DND-41 (cell line): ENCODE data around the gene FGFR2.

Experiments used
- ATAC-seq: fragments of 200-7000 bp; cut with Tn5 transposase; 3 replicates; pipeline ENCODE4 v1.9.1; 2021; ENCODE audit warnings: low read depth; ENCODE audit not compliant: insufficient read depth
- DNase-seq: peaks from one replicate; pipeline ENCODE4 v3.0.0-alpha.2; 2020
- H2AFZ ChIP-seq: 2 replicates; pipeline ENCODE4 v1.6.0; 2012; ENCODE audit warnings: low read depth, low read length
- H3K27ac ChIP-seq: 2 replicates; pipeline ENCODE4 v1.5.1; 2012; ENCODE audit warnings: low read length, inconsistent platforms
- H3K27me3 ChIP-seq: fragments of 200-600 bp; sonication (generic); 2 replicates; pipeline ENCODE4 v1.6.0; 2012; ENCODE audit warnings: low read length, mild to moderate bottlenecking, inconsistent platforms; ENCODE audit not compliant: insufficient read depth, poor library complexity
- H3K36me3 ChIP-seq: 2 replicates; pipeline ENCODE4 v1.5.1; 2012; ENCODE audit warnings: low read length, inconsistent platforms; ENCODE audit not compliant: insufficient read depth
- H3K4me1 ChIP-seq: 2 replicates; pipeline ENCODE4 v1.5.1; 2012; ENCODE audit warnings: mild to moderate bottlenecking, low read length; ENCODE audit not compliant: insufficient read depth
- H3K4me2 ChIP-seq: 2 replicates; pipeline ENCODE4 v1.6.0; 2012; ENCODE audit warnings: mild to moderate bottlenecking, moderate library complexity, low read length, inconsistent platforms; ENCODE audit not compliant: insufficient read depth
- H3K4me3 ChIP-seq, 2 experiments: fragments of 200-600 bp in 1 of 2; shearing (Covaris generic) in 1 of 2; 2 replicates each; pipeline ENCODE4 v1.5.1; 2012 to 2016; ENCODE audit warnings: inconsistent platforms in 2 of 2, low read length in 2 of 2, mild to moderate bottlenecking in 2 of 2, low read depth in 1 of 2, moderate library complexity in 1 of 2
- H3K79me2 ChIP-seq: 2 replicates; pipeline ENCODE4 v1.6.0; 2012; ENCODE audit warnings: low read length, inconsistent platforms; ENCODE audit not compliant: insufficient read depth
- H3K9ac ChIP-seq: 2 replicates; pipeline ENCODE4 v1.6.0; 2012; ENCODE audit warnings: low read depth, mild to moderate bottlenecking, inconsistent platforms, low read length, moderate library complexity
- H3K9me3 ChIP-seq: 2 replicates; pipeline ENCODE4 v1.5.1; 2012; ENCODE audit warnings: low read length, moderate library complexity, mild to moderate bottlenecking, inconsistent platforms; ENCODE audit not compliant: insufficient read depth, severe bottlenecking
- H4K20me1 ChIP-seq: 2 replicates; pipeline ENCODE4 v1.6.0; 2012; ENCODE audit warnings: low read length; ENCODE audit not compliant: insufficient read depth
- EZH2 ChIP-seq: IDR thresholded peaks from 3 replicates; pipeline ENCODE4 v1.6.1; 2012; ENCODE audit warnings: borderline replicate concordance, low read depth, mild to moderate bottlenecking, moderate library complexity, low read length, inconsistent platforms; ENCODE audit not compliant: severe bottlenecking
- TF ChIP-seq, protein P1 (sequence below): IDR thresholded peaks from 2 replicates; pipeline ENCODE4 v1.5.1; 2012; ENCODE audit warnings: borderline replicate concordance, low read length, moderate library complexity, mild to moderate bottlenecking; ENCODE audit not compliant: poor library complexity, severe bottlenecking; ENCODE audit errors: extremely low read depth

FGFR2 gene

GRCh38 chr10:121539786-121540185 is 58.5 kb downstream of the FGFR2 start:
- no peak for DNase-seq

DNA sequence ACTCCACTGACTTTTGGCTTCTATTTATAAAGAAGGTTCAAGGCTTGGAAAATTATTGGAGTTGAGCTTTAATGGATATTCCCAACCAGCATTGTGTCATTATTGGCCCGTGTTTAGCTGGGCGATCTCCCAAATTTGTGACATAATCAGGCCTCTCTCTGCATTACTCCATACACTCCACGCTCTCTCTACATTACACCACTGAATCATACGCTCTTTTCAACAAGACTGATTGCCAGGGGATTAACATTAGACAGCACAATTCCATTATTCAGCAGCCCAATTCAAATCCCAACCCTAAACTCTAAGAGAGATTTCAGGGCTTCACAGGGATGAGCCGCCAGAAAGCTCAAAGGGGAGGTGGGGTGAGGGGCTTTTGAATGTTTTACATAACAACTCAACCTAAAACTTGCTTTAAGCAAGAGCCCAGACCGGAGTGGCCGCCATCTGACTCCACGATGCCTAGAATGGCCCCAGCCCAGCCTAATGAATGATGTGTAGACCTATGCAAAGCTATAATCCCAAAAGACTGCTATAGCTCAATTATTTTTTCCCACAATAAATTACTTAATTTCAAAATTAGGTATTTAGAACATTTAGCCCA is 61.8 kb downstream of the FGFR2 start:
- no peaks in the 10 kb centered on the region for H3K36me3 ChIP-seq
- no peak for TF ChIP-seq EZH2
- TF ChIP-seq, protein P1, sequence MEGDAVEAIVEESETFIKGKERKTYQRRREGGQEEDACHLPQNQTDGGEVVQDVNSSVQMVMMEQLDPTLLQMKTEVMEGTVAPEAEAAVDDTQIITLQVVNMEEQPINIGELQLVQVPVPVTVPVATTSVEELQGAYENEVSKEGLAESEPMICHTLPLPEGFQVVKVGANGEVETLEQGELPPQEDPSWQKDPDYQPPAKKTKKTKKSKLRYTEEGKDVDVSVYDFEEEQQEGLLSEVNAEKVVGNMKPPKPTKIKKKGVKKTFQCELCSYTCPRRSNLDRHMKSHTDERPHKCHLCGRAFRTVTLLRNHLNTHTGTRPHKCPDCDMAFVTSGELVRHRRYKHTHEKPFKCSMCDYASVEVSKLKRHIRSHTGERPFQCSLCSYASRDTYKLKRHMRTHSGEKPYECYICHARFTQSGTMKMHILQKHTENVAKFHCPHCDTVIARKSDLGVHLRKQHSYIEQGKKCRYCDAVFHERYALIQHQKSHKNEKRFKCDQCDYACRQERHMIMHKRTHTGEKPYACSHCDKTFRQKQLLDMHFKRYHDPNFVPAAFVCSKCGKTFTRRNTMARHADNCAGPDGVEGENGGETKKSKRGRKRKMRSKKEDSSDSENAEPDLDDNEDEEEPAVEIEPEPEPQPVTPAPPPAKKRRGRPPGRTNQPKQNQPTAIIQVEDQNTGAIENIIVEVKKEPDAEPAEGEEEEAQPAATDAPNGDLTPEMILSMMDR = no peak
- H3K27ac ChIP-seq = no peak overlapping the region
- H3K9me3 ChIP-seq = no peaks in the 10 kb centered on the region
- no peaks in the 10 kb centered on the region for H3K4me1 ChIP-seq
- H4K20me1 ChIP-seq = no peaks in the 10 kb centered on the region
- no peak overlapping the region for H3K4me2 ChIP-seq
- no peaks in the 10 kb centered on the region for H3K79me2 ChIP-seq
- H3K27me3 ChIP-seq = no peaks in the 10 kb centered on the region
- no peak overlapping the region for H2AFZ ChIP-seq
- no peak for DNase-seq
- no peak for ATAC-seq
- no peak overlapping the region for H3K4me3 ChIP-seq
- no peak overlapping the region for H3K9ac ChIP-seq

More at GRCh38 chr10:121539786-121540185, 58.5 kb downstream of the FGFR2 start:
- Histone ChIP-seq H3K4me2 (no peak overlapping the region), H3K79me2 (no peaks in the 10 kb centered on the region), H3K4me3 (no peak overlapping the region), H3K27me3 (no peaks in the 10 kb centered on the region), H3K9ac (no peak overlapping the region), H3K36me3 (no peaks in the 10 kb centered on the region), H3K27ac (no peak overlapping the region), H2AFZ (no peak overlapping the region), H4K20me1 (no peaks in the 10 kb centered on the region), H3K9me3 (no peaks in the 10 kb centered on the region), H3K4me1 (no peaks in the 10 kb centered on the region)
- ATAC-seq = no peak
- no peak for TF ChIP-seq EZH2
- TF ChIP-seq, protein P1 = no peak

- DNase-seq (no peak), ATAC-seq (no peak)
- no peaks in the 10 kb centered on the region for H3K79me2 ChIP-seq
- TF ChIP-seq, protein P1 = no peak
- no peak for TF ChIP-seq EZH2
- H3K36me3 ChIP-seq = no peaks in the 10 kb centered on the region
- no peaks in the 10 kb centered on the region for H3K4me1 ChIP-seq
- H3K27ac ChIP-seq = no peak overlapping the region
- no peak overlapping the region for H3K4me2 ChIP-seq
- H3K27me3 ChIP-seq = no peaks in the 10 kb centered on the region
- H3K4me3 ChIP-seq = no peak overlapping the region
- H2AFZ ChIP-seq = no peak overlapping the region
- no peaks in the 10 kb centered on the region for H3K9me3 ChIP-seq
- H4K20me1 ChIP-seq = no peaks in the 10 kb centered on the region
- H3K9ac ChIP-seq = no peak overlapping the region
Observed at GRCh38 chr10:121535381-121535780, 62.9 kb downstream of the FGFR2 start.
